Kidney epithelial cell (primary cell): ENCODE measurements around the gene SPEF2. TPM values are rescaled to one million over a fixed set of nuclear protein-coding genes. Genes with fewer than 3 reads are reported as not detected.

ENCODE experiments used
- DNase-seq: peaks from one replicate; pipeline ENCODE4 v3.0.0-alpha.2; 2010; ENCODE audit warnings: low read depth
- H3K27me3 ChIP-seq: 2 replicates; pipeline ENCODE4 v1.6.0; 2011; ENCODE audit warnings: low read length; ENCODE audit not compliant: control insufficient read depth, insufficient read depth
- H3K36me3 ChIP-seq: 2 replicates; pipeline ENCODE4 v1.5.1; 2011; ENCODE audit warnings: low read length; ENCODE audit not compliant: control insufficient read depth, insufficient read depth
- H3K4me3 ChIP-seq: 2 replicates; pipeline ENCODE4 v1.5.1; 2011; ENCODE audit warnings: low read depth, mild to moderate bottlenecking, control low read depth, low read length
- total RNA-seq: library from RNA; depleted of rRNA; stranded (reverse); fragments of >200 nt; gene quantifications from 2 replicates; pipeline ENCODE4 v1.2.3, GENCODE V29; 2015
- TF ChIP-seq, protein P1 (sequence below): IDR thresholded peaks from 2 replicates; pipeline ENCODE4 v1.5.1; 2011; ENCODE audit warnings: mild to moderate bottlenecking, moderate library complexity, low read length, control low read depth, inconsistent platforms; ENCODE audit not compliant: insufficient read depth, poor library complexity, severe bottlenecking

Gene SPEF2
- total RNA-seq, 1 donor from 2014 or later: 3.2 TPM

- H3K36me3 ChIP-seq: no peaks in the 10 kb centered on the region
- H3K4me3 ChIP-seq: no peak overlapping the region
- no peak for DNase-seq
- H3K27me3 ChIP-seq: no peaks in the 10 kb centered on the region
- TF ChIP-seq, protein P1, sequence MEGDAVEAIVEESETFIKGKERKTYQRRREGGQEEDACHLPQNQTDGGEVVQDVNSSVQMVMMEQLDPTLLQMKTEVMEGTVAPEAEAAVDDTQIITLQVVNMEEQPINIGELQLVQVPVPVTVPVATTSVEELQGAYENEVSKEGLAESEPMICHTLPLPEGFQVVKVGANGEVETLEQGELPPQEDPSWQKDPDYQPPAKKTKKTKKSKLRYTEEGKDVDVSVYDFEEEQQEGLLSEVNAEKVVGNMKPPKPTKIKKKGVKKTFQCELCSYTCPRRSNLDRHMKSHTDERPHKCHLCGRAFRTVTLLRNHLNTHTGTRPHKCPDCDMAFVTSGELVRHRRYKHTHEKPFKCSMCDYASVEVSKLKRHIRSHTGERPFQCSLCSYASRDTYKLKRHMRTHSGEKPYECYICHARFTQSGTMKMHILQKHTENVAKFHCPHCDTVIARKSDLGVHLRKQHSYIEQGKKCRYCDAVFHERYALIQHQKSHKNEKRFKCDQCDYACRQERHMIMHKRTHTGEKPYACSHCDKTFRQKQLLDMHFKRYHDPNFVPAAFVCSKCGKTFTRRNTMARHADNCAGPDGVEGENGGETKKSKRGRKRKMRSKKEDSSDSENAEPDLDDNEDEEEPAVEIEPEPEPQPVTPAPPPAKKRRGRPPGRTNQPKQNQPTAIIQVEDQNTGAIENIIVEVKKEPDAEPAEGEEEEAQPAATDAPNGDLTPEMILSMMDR: no peak
Observed at GRCh38 chr5:35789732-35790456, 172.2 kb downstream of the SPEF2 start.

GRCh38 chr5:35790457-35790822, 172.8 kb downstream of the SPEF2 start:
- TF ChIP-seq, protein P1: no peak
- DNase-seq: no peak
- no peaks in the 10 kb centered on the region for H3K27me3 ChIP-seq
- no peaks in the 10 kb centered on the region for H3K36me3 ChIP-seq
- H3K4me3 ChIP-seq: no peak overlapping the region

GRCh38 chr5:35794328-35794619, 176.6 kb downstream of the SPEF2 start:
- DNase-seq: no peak
- TF ChIP-seq, protein P1: no peak
- H3K4me3 ChIP-seq: no peak overlapping the region
- no peaks in the 10 kb centered on the region for H3K36me3 ChIP-seq
- no peaks in the 10 kb centered on the region for H3K27me3 ChIP-seq

DNA sequence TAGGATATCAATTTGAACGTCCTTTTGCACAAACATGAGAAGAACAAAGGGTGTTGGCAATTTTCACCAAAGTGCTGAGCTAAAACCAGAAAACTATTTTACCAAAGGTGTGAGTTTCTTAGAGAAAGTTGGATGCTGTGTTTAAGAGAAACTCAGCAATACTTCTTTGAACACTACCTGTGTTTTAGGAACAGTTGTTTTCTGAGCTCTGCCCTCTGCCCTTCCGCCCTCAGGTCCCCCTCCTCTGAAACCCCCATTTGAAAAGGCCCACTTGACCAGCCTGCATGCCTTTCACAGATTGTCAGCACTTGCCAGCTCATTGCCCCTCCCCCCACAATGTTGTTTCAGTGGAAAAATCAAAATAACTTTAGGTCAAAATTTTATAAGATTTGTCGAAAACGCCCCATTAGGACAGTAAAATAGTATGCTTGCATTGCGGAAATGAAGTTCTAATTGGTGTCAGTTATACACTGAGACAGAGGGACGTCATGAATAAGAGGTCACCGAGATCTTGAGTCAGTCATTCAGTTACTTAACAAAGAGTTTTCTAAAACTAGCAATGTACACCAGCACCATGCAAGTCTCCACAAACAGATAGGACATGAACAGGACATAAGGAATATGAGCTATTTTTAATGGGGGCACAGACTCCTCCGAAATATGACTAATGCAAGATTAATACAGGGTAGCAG, 177.2 kb downstream of the SPEF2 start:
- DNase-seq: no peak
- no peaks in the 10 kb centered on the region for H3K36me3 ChIP-seq
- H3K4me3 ChIP-seq: no peak overlapping the region
- TF ChIP-seq, protein P1: no peak
- no peaks in the 10 kb centered on the region for H3K27me3 ChIP-seq

- TF ChIP-seq, protein P1: no peak
- DNase-seq: no peak
- H3K36me3 ChIP-seq: no peaks in the 10 kb centered on the region
- H3K27me3 ChIP-seq: no peaks in the 10 kb centered on the region
- no peak overlapping the region for H3K4me3 ChIP-seq
Observed at GRCh38 chr5:35799181-35799580, 181.5 kb downstream of the SPEF2 start.

DNA sequence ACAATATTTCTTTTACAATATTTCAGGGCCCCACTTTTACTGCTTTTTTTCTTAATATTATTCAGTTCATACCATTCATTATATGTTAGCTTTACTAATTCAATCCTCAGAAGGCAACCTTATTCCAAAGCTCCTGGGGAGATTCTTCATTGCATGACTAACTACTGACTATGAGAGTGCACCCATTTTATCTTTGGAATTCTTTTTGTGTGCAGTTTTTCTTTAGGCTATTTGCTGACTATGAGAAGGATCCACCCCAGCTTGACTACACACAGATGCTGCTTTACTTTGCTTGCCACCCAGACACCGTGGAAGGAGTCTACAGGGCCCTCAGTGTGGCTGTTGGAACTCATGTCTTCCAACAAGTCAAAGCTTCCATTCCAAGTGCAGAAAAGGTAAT, 182.1 kb downstream of the SPEF2 start:
- Histone ChIP-seq H3K4me3 (no peak overlapping the region), H3K36me3 (no peaks in the 10 kb centered on the region), H3K27me3 (no peaks in the 10 kb centered on the region)
- DNase-seq: no peak
- TF ChIP-seq, protein P1: no peak
